Mesodermal cell (in vitro differentiated cells): ENCODE results near the gene LAMC1.

ENCODE experiments used
- H3K27ac ChIP-seq: 2 replicates; pipeline ENCODE4 v1.7.0; 2013; ENCODE audit warnings: mild to moderate bottlenecking, low read depth, low read length, moderate library complexity; ENCODE audit not compliant: severe bottlenecking
- H3K36me3 ChIP-seq: 2 replicates; pipeline ENCODE4 v1.7.1; 2013; ENCODE audit warnings: mild to moderate bottlenecking, low read length, moderate library complexity; ENCODE audit not compliant: control insufficient read depth, insufficient read depth
- H3K4me1 ChIP-seq: one replicate; pipeline ENCODE4 v1.7.1; 2013; ENCODE audit warnings: mild to moderate bottlenecking, low read length; ENCODE audit not compliant: insufficient read depth, control insufficient read depth, poor library complexity, severe bottlenecking
- H3K4me3 ChIP-seq: 2 replicates; pipeline ENCODE4 v1.7.0; 2013; ENCODE audit warnings: low read length, control low read depth, mild to moderate bottlenecking; ENCODE audit not compliant: insufficient read depth, poor library complexity, severe bottlenecking; ENCODE audit errors: extremely low read depth
- H3K9me3 ChIP-seq: 2 replicates; pipeline ENCODE4 v1.7.1; 2013; ENCODE audit warnings: mild to moderate bottlenecking, low read length, moderate library complexity; ENCODE audit not compliant: control insufficient read depth
- WGBS, 2 experiments: methylation state at CpG; one replicate each; pipeline ENCODE4 v1.1.5; 2013; ENCODE audit warnings: missing lambda C conversion rate in 2 of 2; ENCODE audit not compliant: insufficient coverage in 2 of 2; 5-methylcytosine and 5-hydroxymethylcytosine counted together

LAMC1 gene

GRCh38 chr1:183166454-183166853 lies 143.2 kb downstream of the LAMC1 start:
- WGBS, 2 experiments = 100% methylated on average over 1 of the region's 2 CpGs; no CpG with 5 or more reads in 1 of the 2 experiments
- peaks cover 22% of the 10 kb centered on the region for H3K4me1 ChIP-seq
- H3K4me3 ChIP-seq = no peak overlapping the region
- no peak overlapping the region for H3K27ac ChIP-seq
- H3K9me3 ChIP-seq = no peaks in the 10 kb centered on the region
- H3K36me3 ChIP-seq = no peaks in the 10 kb centered on the region

GRCh38 chr1:183167676-183168075 lies 144.5 kb downstream of the LAMC1 start:
- H3K27ac ChIP-seq = no peak overlapping the region
- no peaks in the 10 kb centered on the region for H3K9me3 ChIP-seq
- peaks cover 22% of the 10 kb centered on the region for H3K4me1 ChIP-seq
- H3K36me3 ChIP-seq = no peaks in the 10 kb centered on the region
- WGBS, 2 experiments = no CpG with 5 or more reads among the region's 1 CpG
- H3K4me3 ChIP-seq = no peak overlapping the region

- no peak overlapping the region for H3K4me3 ChIP-seq
- H3K36me3 ChIP-seq = no peaks in the 10 kb centered on the region
- no peaks in the 10 kb centered on the region for H3K9me3 ChIP-seq
- peaks cover 22% of the 10 kb centered on the region for H3K4me1 ChIP-seq
- WGBS, 2 experiments = 50 to 75% methylated on average over 1 to 2 of the region's 3 CpGs
- no peak overlapping the region for H3K27ac ChIP-seq
Observed at GRCh38 chr1:183168308-183168707, 145.1 kb downstream of the LAMC1 start.

- H3K36me3 ChIP-seq = no peaks in the 10 kb centered on the region
- H3K4me3 ChIP-seq = no peak overlapping the region
- no peaks in the 10 kb centered on the region for H3K9me3 ChIP-seq
- H3K4me1 ChIP-seq = no peaks in the 10 kb centered on the region
- no peak overlapping the region for H3K27ac ChIP-seq
- WGBS, 2 experiments = 100% methylated on average over 1 of the region's 2 CpGs; no CpG with 5 or more reads in 1 of the 2 experiments
Observed at GRCh38 chr1:183173828-183174227, 150.6 kb downstream of the LAMC1 start.

- WGBS, 2 experiments = 100% methylated on average over 1 of the region's 1 CpG
- H3K4me3 ChIP-seq = no peak overlapping the region
Observed at GRCh38 chr1:183175631-183176030, 152.4 kb downstream of the LAMC1 start.

GRCh38 chr1:183178545-183178944 lies 155.3 kb downstream of the LAMC1 start:
- Histone ChIP-seq H3K4me3 (no peak overlapping the region), H3K36me3 (no peaks in the 10 kb centered on the region), H3K9me3 (no peaks in the 10 kb centered on the region), H3K27ac (no peak overlapping the region), H3K4me1 (peaks cover 6% of the 10 kb centered on the region)
- WGBS, 2 experiments = 94 to 97% methylated on average over 5 to 6 of the region's 7 CpGs

More at GRCh38 chr1:183175631-183176030, 152.4 kb downstream of the LAMC1 start:
- no peaks in the 10 kb centered on the region for H3K36me3 ChIP-seq
- H3K9me3 ChIP-seq = no peaks in the 10 kb centered on the region
- H3K4me1 ChIP-seq = peaks cover 4% of the 10 kb centered on the region
- no peak overlapping the region for H3K27ac ChIP-seq

- no peaks in the 10 kb centered on the region for H3K9me3 ChIP-seq
- H3K4me3 ChIP-seq = no peak overlapping the region
- H3K36me3 ChIP-seq = no peaks in the 10 kb centered on the region
- WGBS, 2 experiments = 100% methylated on average over 1 of the region's 2 CpGs; no CpG with 5 or more reads in 1 of the 2 experiments
- H3K4me1 ChIP-seq = peaks cover 6% of the 10 kb centered on the region
- no peak overlapping the region for H3K27ac ChIP-seq
Observed at GRCh38 chr1:183179033-183179432, 155.8 kb downstream of the LAMC1 start.

GRCh38 chr1:183180218-183180617 lies 157.0 kb downstream of the LAMC1 start:
- Histone ChIP-seq H3K4me1 (peaks cover 6% of the 10 kb centered on the region), H3K36me3 (no peaks in the 10 kb centered on the region), H3K27ac (no peak overlapping the region), H3K9me3 (no peaks in the 10 kb centered on the region), H3K4me3 (no peak overlapping the region)
- 86 to 100% methylated on average over 2 of the region's 3 CpGs for WGBS, 2 experiments

GRCh38 chr1:183180634-183181056 lies 157.4 kb downstream of the LAMC1 start:
- peaks cover 6% of the 10 kb centered on the region for H3K4me1 ChIP-seq
- 70% methylated on average over 2 of the region's 3 CpGs; no CpG with 5 or more reads in 1 of the 2 experiments for WGBS, 2 experiments
- no peak overlapping the region for H3K27ac ChIP-seq
- no peak overlapping the region for H3K4me3 ChIP-seq
- no peaks in the 10 kb centered on the region for H3K9me3 ChIP-seq
- H3K36me3 ChIP-seq = no peaks in the 10 kb centered on the region

GRCh38 chr1:183185941-183186490 lies 162.8 kb downstream of the LAMC1 start, which contains the start of gene LAMC2:
Gene LAMC2, plus strand, starts transcription at chr1:183186264. Its CDS starts 89 bp downstream, at chr1:183186353.
- Histone ChIP-seq H3K4me1 (no peaks in the 10 kb centered on the region), H3K36me3 (no peaks in the 10 kb centered on the region), H3K4me3 (peak within 1 kb of the TSS; percentile 26), H3K27ac (no peak within 1 kb of the TSS), H3K9me3 (no peaks in the 10 kb centered on the region)
- 3% methylated on average over 26 of the region's 30 CpGs for WGBS, 2 experiments

GRCh38 chr1:183186841-183187240 lies 163.6 kb downstream of the LAMC1 start:
- no peak overlapping the region for H3K27ac ChIP-seq
- no peak overlapping the region for H3K4me3 ChIP-seq
- no peaks in the 10 kb centered on the region for H3K4me1 ChIP-seq
- no peaks in the 10 kb centered on the region for H3K36me3 ChIP-seq
- 67 to 90% methylated on average over 1 to 2 of the region's 4 CpGs for WGBS, 2 experiments
- no peaks in the 10 kb centered on the region for H3K9me3 ChIP-seq
